ENCODE data around the gene PFN3. TPM values are rescaled to one million over a fixed set of nuclear protein-coding genes. Genes with fewer than 3 reads are reported as not detected.

PFN3 gene, protein sequence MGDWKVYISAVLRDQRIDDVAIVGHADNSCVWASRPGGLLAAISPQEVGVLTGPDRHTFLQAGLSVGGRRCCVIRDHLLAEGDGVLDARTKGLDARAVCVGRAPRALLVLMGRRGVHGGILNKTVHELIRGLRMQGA
- not detected for total RNA-seq

DNA sequence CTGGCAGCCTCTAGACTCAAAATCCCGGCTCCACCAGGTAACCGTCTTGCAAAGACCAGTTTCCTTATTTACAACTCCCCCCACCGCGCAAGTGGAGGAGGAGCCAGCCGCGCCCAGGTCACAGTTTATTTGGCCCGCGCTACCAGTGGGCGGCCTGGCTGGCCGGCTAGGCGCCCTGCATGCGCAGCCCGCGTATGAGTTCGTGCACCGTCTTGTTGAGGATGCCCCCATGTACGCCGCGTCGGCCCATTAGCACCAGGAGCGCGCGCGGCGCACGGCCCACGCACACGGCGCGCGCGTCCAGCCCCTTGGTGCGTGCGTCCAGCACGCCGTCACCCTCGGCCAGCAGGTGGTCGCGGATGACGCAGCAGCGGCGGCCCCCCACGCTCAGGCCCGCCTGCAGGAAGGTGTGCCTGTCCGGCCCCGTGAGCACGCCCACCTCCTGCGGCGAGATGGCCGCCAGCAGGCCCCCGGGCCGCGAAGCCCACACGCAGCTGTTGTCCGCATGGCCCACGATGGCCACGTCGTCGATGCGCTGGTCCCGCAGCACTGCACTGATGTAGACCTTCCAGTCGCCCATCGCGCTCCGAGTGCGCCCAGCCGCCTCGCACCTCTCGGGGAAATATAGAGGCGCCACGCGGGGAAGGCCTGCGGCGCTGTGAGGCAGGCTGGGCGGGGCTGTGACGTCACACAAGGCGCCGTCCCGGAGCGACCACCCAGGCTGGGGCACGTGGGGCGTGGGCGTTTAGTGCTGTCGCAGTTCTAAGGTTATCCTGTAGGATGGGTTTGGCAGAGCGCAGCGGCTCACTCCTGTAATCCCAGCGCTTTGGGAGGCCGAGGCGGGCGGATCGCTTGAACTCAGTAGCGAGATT is at the start of gene PFN3:
PFN3 (minus strand) TSS at position 665 of the 872 bp plus-strand sequence; CDS start at position 580, 85 bp downstream.
- intact Hi-C loops (cut with DNase I; ENCODE audit: low total_unique reads), result loop anchor here (5.0 kb wide), 1 partner anchor 52 kb away; no protein-coding TSS in a partner anchor
- H3K4me1 ChIP-seq, result peaks cover 0 to 25% of the 10 kb centered on the region in 2 donors
- H3K27ac ChIP-seq, result no peak within 1 kb of the TSS
- no peak for DNase-seq
- peaks cover 39 to 40% of the 10 kb centered on the region in 2 donors for H3K27me3 ChIP-seq
- H3K9me3 ChIP-seq, result no peaks in the 10 kb centered on the region
- H3K4me3 ChIP-seq, result no peak within 1 kb of the TSS
- TF ChIP-seq CTCF (IDR thresholded peaks at IDR 0.05) (no peak), POLR2A (IDR thresholded peaks at IDR 0.05) (no peak)
- no peaks in the 10 kb centered on the region for H3K36me3 ChIP-seq

DNA sequence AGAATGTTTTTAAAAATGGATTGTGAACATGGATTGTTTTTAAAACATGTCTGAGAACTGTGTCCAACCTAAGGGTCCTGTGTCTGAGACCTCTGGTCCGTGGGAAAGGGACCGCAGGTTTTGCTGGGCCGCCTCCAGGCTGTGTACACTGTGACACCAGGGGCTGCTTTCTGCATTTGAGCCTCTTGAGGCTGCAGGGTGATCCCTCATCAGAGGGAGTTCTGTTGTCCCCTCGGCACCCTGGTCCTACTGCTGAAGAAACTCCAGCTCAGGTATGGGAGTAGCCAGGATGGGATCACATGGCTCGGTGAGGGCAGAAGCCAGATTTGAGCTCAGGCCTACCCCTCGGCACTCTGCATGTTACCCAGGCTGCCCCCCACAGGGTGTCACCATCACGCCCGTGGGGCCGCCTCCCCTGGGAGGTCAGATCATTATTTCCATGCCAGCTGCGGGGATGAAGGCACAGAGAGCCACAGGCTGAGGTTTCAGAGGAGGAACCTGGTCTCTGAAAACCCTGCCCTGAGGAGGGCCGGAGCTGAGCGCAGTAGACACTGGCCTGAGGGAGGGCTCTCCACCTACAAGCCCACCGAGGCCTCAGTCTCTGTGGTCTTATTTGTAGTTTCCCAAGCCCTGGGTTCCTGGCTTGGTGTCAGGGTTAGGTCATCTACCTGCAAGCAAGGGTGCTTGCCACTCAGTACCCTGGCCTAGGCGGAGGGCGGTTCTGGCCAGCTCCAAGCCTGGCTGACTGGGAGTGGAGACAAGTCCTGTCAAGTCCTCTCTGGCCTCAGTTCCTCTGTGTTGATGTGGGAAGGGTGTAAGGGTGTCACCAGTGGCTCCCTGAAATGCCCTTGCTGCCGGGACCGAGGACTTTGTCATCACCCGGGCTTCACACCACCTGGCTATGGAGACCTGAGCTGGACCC is 48.9 kb upstream of the PFN3 start:
- peaks cover 0 to 21% of the 10 kb centered on the region in 2 donors for H3K4me1 ChIP-seq
- intact Hi-C loops (cut with DNase I; ENCODE audit: low total_unique reads), result loop anchor here (5.0 kb wide), 1 partner anchor 47 kb away; the partner anchor contains the start of gene PFN3
- no peak for DNase-seq
- no peak overlapping the region for H3K27ac ChIP-seq
- H3K4me3 ChIP-seq, result no peak overlapping the region
- H3K9me3 ChIP-seq, result no peaks in the 10 kb centered on the region
- TF ChIP-seq CTCF (IDR thresholded peaks at IDR 0.05), result no peak
- no peak for TF ChIP-seq POLR2A (IDR thresholded peaks at IDR 0.05)
- H3K36me3 ChIP-seq, result no peaks in the 10 kb centered on the region
- H3K27me3 ChIP-seq, result no peaks in the 10 kb centered on the region

DNA sequence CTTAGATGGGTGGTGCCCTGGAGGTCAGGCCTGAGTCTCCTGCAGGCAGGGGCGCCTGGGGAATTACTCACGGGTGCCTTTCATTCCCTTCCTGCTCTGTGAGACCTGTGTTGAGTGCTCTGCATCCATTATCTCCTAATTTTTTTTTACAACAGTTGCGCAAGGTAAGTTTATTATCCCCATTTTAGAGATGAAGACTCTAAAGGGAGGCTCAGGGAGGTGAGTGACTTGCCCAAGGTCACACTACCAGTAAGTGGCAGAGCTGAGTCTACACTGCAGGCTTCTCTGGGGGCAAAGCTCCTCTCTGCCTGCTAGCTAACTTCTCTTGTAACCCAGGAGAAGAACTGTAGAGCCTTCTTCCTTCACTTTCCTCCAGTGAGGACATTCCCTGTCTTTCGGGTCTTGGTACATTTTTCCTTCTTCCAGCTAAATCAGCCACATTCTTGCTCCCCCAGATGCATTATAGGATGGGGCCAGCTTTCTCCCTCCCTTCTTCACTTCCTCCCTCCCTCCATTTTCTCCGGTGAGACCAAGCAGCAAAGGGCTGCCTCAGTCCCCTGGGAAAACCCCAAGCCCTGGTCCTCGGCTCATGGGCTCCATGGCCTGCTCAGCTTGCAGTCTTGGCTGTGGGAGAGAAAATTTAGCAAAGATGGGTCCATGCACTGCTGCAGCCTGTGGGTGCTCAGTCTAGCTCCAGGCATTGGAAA is 47.9 kb upstream of the PFN3 start:
- Histone ChIP-seq H3K27me3 (no peaks in the 10 kb centered on the region), H3K4me1 (peaks cover 0 to 16% of the 10 kb centered on the region in 2 donors), H3K27ac (no peak overlapping the region), H3K9me3 (no peaks in the 10 kb centered on the region), H3K36me3 (no peaks in the 10 kb centered on the region), H3K4me3 (no peak overlapping the region)
- no peak for DNase-seq
- intact Hi-C loops (cut with DNase I; ENCODE audit: low total_unique reads), result no loop called here
- TF ChIP-seq POLR2A (IDR thresholded peaks at IDR 0.05) (no peak), CTCF (IDR thresholded peaks at IDR 0.05) (no peak)

DNA sequence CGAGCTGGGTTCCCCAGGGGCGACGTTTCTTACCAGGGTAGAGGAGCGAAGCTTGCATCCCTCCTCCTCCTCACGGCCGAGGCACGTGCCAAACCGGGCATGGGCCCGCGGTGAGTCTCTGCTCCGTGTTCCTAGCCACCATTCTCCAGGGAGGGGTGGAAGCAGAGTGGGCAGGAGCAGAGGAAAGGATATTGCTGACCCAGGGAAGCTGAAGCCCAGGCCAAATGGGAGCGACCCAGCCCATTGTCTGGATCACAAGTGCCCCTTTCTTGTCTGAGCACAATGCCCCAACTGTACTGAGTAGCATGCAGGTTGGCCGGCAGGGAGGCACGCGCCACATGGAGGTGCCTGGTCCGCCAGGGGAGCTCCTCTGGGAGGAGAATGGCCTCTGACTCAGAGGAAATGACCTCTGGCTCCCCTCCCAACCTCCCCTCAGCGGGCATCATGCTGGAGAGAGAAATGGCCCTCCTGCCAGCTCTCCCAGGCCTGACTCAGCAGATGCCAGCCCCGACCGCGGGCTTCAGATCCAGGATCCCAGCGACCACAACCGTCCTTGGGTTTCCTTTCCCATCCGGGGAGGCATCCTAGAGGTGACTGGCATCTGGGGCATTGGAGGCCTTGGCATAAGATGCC is 47.3 kb upstream of the PFN3 start:
- peak in 1 of 2 donors; percentile 41 for DNase-seq
- Histone ChIP-seq H3K4me3 (no peak overlapping the region), H3K36me3 (no peaks in the 10 kb centered on the region), H3K9me3 (no peaks in the 10 kb centered on the region), H3K27me3 (no peaks in the 10 kb centered on the region), H3K4me1 (peaks cover 0 to 16% of the 10 kb centered on the region in 2 donors), H3K27ac (no peak overlapping the region)
- intact Hi-C loops (cut with DNase I; ENCODE audit: low total_unique reads), result no loop called here
- TF ChIP-seq CTCF (IDR thresholded peaks at IDR 0.05), result no peak
- no peak for TF ChIP-seq POLR2A (IDR thresholded peaks at IDR 0.05)
